ENCODE measurements around the gene PUM1.
A peak's percentile ranks its signal among the peaks of the same experiment; 100 is the strongest.

PUM1 gene

GRCh38 chr1:30891227-30891552 lies 174.3 kb downstream of the PUM1 start:
- Histone ChIP-seq H3K4me1 (ENCODE audit: control insufficient read depth, insufficient read depth, low read length) (peaks cover 80% of the 10 kb centered on the region), H3K27ac (ENCODE audit: low read depth, low read length) (peak overlapping the region; percentile 70)

GRCh38 chr1:30890502-30891226 lies 174.9 kb downstream of the PUM1 start:
- Histone ChIP-seq H3K9ac (ENCODE audit: low read length) (no peak overlapping the region), H3K27me3 (ENCODE audit: control insufficient read depth, insufficient read depth, low read length) (no peaks in the 10 kb centered on the region), H3K4me3 (ENCODE audit: low read length) (no peak overlapping the region), H3K4me1 (ENCODE audit: control insufficient read depth, insufficient read depth, low read length) (peaks cover 79% of the 10 kb centered on the region), H3K36me3 (ENCODE audit: control insufficient read depth, insufficient read depth, low read length) (no peaks in the 10 kb centered on the region), H3K27ac (ENCODE audit: low read depth, low read length) (peak overlapping the region; percentile 70)

More at GRCh38 chr1:30891227-30891552, 174.3 kb downstream of the PUM1 start:
- H3K4me3 ChIP-seq (ENCODE audit: low read length): no peak overlapping the region
- H3K27me3 ChIP-seq (ENCODE audit: control insufficient read depth, insufficient read depth, low read length): no peaks in the 10 kb centered on the region
- H3K36me3 ChIP-seq (ENCODE audit: control insufficient read depth, insufficient read depth, low read length): no peaks in the 10 kb centered on the region
- no peak overlapping the region for H3K9ac ChIP-seq (ENCODE audit: low read length)

GRCh38 chr1:30889511-30889910 lies 176.0 kb downstream of the PUM1 start:
- peaks cover 69% of the 10 kb centered on the region for H3K4me1 ChIP-seq (ENCODE audit: control insufficient read depth, insufficient read depth, low read length)
- H3K27me3 ChIP-seq (ENCODE audit: control insufficient read depth, insufficient read depth, low read length): no peaks in the 10 kb centered on the region
- H3K27ac ChIP-seq (ENCODE audit: low read depth, low read length): peak overlapping the region; percentile 92
- no peak overlapping the region for H3K9ac ChIP-seq (ENCODE audit: low read length)
- no peaks in the 10 kb centered on the region for H3K36me3 ChIP-seq (ENCODE audit: control insufficient read depth, insufficient read depth, low read length)
- no peak overlapping the region for H3K4me3 ChIP-seq (ENCODE audit: low read length)

GRCh38 chr1:30888975-30889374 lies 176.5 kb downstream of the PUM1 start:
- H3K27ac ChIP-seq (ENCODE audit: low read depth, low read length): peak overlapping the region; percentile 92
- H3K9ac ChIP-seq (ENCODE audit: low read length): no peak overlapping the region
- H3K36me3 ChIP-seq (ENCODE audit: control insufficient read depth, insufficient read depth, low read length): no peaks in the 10 kb centered on the region
- H3K27me3 ChIP-seq (ENCODE audit: control insufficient read depth, insufficient read depth, low read length): no peaks in the 10 kb centered on the region
- no peak overlapping the region for H3K4me3 ChIP-seq (ENCODE audit: low read length)
- H3K4me1 ChIP-seq (ENCODE audit: control insufficient read depth, insufficient read depth, low read length): peaks cover 70% of the 10 kb centered on the region

- H3K4me3 ChIP-seq (ENCODE audit: low read length): no peak overlapping the region
- H3K27me3 ChIP-seq (ENCODE audit: control insufficient read depth, insufficient read depth, low read length): no peaks in the 10 kb centered on the region
- H3K9ac ChIP-seq (ENCODE audit: low read length): no peak overlapping the region
- H3K36me3 ChIP-seq (ENCODE audit: control insufficient read depth, insufficient read depth, low read length): no peaks in the 10 kb centered on the region
- peaks cover 69% of the 10 kb centered on the region for H3K4me1 ChIP-seq (ENCODE audit: control insufficient read depth, insufficient read depth, low read length)
- H3K27ac ChIP-seq (ENCODE audit: low read depth, low read length): peak overlapping the region; percentile 92
These were observed 177.1 kb downstream of the PUM1 start for GRCh38 chr1:30888391-30888790.

GRCh38 chr1:30887485-30888315 lies 177.8 kb downstream of the PUM1 start:
- peaks cover 71% of the 10 kb centered on the region for H3K4me1 ChIP-seq (ENCODE audit: control insufficient read depth, insufficient read depth, low read length)
- no peak overlapping the region for H3K4me3 ChIP-seq (ENCODE audit: low read length)
- no peaks in the 10 kb centered on the region for H3K36me3 ChIP-seq (ENCODE audit: control insufficient read depth, insufficient read depth, low read length)
- no peaks in the 10 kb centered on the region for H3K27me3 ChIP-seq (ENCODE audit: control insufficient read depth, insufficient read depth, low read length)
- peak overlapping the region; percentile 92 for H3K27ac ChIP-seq (ENCODE audit: low read depth, low read length)
- no peak overlapping the region for H3K9ac ChIP-seq (ENCODE audit: low read length)

- Histone ChIP-seq H3K4me3 (ENCODE audit: low read length) (no peak overlapping the region), H3K9ac (ENCODE audit: low read length) (no peak overlapping the region), H3K27ac (ENCODE audit: low read depth, low read length) (peak overlapping the region; percentile 92), H3K27me3 (ENCODE audit: control insufficient read depth, insufficient read depth, low read length) (no peaks in the 10 kb centered on the region), H3K36me3 (ENCODE audit: control insufficient read depth, insufficient read depth, low read length) (no peaks in the 10 kb centered on the region), H3K4me1 (ENCODE audit: control insufficient read depth, insufficient read depth, low read length) (peaks cover 71% of the 10 kb centered on the region)
These were observed 178.6 kb downstream of the PUM1 start for GRCh38 chr1:30886710-30887428.

- Histone ChIP-seq H3K36me3 (ENCODE audit: control insufficient read depth, insufficient read depth, low read length) (no peaks in the 10 kb centered on the region), H3K27me3 (ENCODE audit: control insufficient read depth, insufficient read depth, low read length) (no peaks in the 10 kb centered on the region), H3K9ac (ENCODE audit: low read length) (no peak overlapping the region), H3K27ac (ENCODE audit: low read depth, low read length) (peak overlapping the region; percentile 92), H3K4me1 (ENCODE audit: control insufficient read depth, insufficient read depth, low read length) (peaks cover 69% of the 10 kb centered on the region), H3K4me3 (ENCODE audit: low read length) (no peak overlapping the region)
These were observed 179.7 kb downstream of the PUM1 start for GRCh38 chr1:30885570-30886522.

- Histone ChIP-seq H3K9ac (ENCODE audit: low read length) (no peak overlapping the region), H3K4me1 (ENCODE audit: control insufficient read depth, insufficient read depth, low read length) (peaks cover 75% of the 10 kb centered on the region), H3K27ac (ENCODE audit: low read depth, low read length) (peak overlapping the region; percentile 51), H3K4me3 (ENCODE audit: low read length) (no peak overlapping the region), H3K36me3 (ENCODE audit: control insufficient read depth, insufficient read depth, low read length) (no peaks in the 10 kb centered on the region), H3K27me3 (ENCODE audit: control insufficient read depth, insufficient read depth, low read length) (no peaks in the 10 kb centered on the region)
These were observed 180.8 kb downstream of the PUM1 start for GRCh38 chr1:30884723-30885122.

- H3K9ac ChIP-seq (ENCODE audit: low read length): no peak overlapping the region
- H3K4me1 ChIP-seq (ENCODE audit: control insufficient read depth, insufficient read depth, low read length): peaks cover 76% of the 10 kb centered on the region
- H3K27me3 ChIP-seq (ENCODE audit: control insufficient read depth, insufficient read depth, low read length): no peaks in the 10 kb centered on the region
- H3K27ac ChIP-seq (ENCODE audit: low read depth, low read length): peak overlapping the region; percentile 51
- no peak overlapping the region for H3K4me3 ChIP-seq (ENCODE audit: low read length)
- H3K36me3 ChIP-seq (ENCODE audit: control insufficient read depth, insufficient read depth, low read length): no peaks in the 10 kb centered on the region
These were observed 181.9 kb downstream of the PUM1 start for GRCh38 chr1:30883389-30884172.

GRCh38 chr1:30882678-30883388 lies 182.7 kb downstream of the PUM1 start:
- no peak overlapping the region for H3K4me3 ChIP-seq (ENCODE audit: low read length)
- no peaks in the 10 kb centered on the region for H3K36me3 ChIP-seq (ENCODE audit: control insufficient read depth, insufficient read depth, low read length)
- H3K4me1 ChIP-seq (ENCODE audit: control insufficient read depth, insufficient read depth, low read length): peaks cover 77% of the 10 kb centered on the region
- no peaks in the 10 kb centered on the region for H3K27me3 ChIP-seq (ENCODE audit: control insufficient read depth, insufficient read depth, low read length)
- H3K9ac ChIP-seq (ENCODE audit: low read length): no peak overlapping the region
- H3K27ac ChIP-seq (ENCODE audit: low read depth, low read length): peak overlapping the region; percentile 38

Data from rectal smooth muscle tissue (tissue), 1 donor.